GM12891 (cell line): ENCODE results near the gene SART3.

ENCODE experiments used
- POLR2A ChIP-seq: IDR thresholded peaks from 2 replicates; pipeline ENCODE4 v1.6.1; 2011; ENCODE audit warnings: low read depth, low read length, control low read depth
- POLR2AphosphoS5 ChIP-seq: IDR thresholded peaks from 2 replicates; pipeline ENCODE4 v1.6.1; 2011; ENCODE audit warnings: low read depth, low read length, control low read depth
- TAF1 ChIP-seq: IDR thresholded peaks from 2 replicates; pipeline ENCODE4 v1.6.1; 2011; ENCODE audit warnings: low read depth, low read length, control low read depth

DNA sequence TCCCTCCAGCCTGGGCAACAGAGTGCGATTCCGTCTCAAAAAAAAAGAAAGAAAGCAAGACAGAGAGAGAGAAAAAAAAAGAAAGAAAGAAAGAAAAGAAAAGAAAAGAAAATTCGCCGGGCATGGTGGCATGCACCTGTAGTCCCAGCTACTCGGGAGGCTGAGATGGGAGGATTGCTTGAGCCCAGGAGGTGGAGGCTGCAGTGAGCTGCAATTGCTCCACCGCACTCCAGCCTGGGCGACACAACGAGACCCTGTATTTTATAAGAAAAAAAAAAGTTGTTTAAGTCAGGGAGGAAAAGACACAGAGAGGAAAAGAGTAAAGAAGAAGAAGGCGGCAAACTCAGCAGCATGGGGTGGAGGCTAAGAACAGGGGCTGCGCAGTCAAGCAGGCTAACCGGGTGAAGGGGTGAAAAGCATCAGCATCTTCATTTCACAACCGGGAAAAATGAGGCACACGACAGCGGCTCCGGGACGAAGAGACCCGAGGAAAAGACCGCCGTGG, 46.5 kb downstream of the SART3 start:
- no peak for TF ChIP-seq POLR2AphosphoS5
- 0 out of 2 replicates have a peak, but pooled peaks have one; percentile 1 for TF ChIP-seq TAF1
- TF ChIP-seq POLR2A, result no peak
